ENCODE measurements around the gene ITSN1.

Gene ITSN1

DNA sequence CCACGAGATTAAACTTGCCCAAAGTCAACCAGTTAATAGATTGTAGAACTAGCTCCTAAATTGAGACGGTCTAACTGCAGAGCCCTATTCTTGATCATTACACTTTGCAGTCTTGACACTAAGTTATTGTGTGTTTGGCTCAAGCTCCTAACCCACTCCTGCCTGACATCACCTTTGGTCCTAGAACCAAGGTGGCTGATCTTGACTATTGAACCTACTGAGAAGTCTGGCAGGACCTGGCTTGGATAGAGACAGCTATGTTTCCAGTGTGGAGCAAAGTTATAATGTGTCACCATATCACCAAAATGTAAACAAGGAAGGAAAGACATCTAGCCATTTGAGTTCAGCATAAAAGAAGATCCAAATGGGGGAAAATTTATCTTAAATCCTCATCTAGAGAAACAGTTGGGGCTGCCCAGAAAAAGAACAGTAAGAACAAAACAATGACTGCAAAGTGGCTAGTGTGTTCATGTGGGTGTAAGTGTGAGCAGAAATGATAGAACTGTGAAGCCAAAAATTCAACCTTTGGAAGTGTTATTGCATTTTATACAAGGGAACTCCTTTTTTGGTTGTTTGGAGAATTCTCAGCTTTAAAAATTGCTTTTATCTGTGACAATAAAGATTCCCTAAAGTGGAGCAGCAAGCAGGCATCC lies 166.5 kb downstream of the ITSN1 start:
- H3K27me3 ChIP-seq (ENCODE audit: control insufficient read depth, low read length) = no peaks in the 10 kb centered on the region
- H3K9me2 ChIP-seq (replicated peaks; ENCODE audit: control insufficient read depth, low read length) = no peaks in the 10 kb centered on the region
- H3F3A ChIP-seq (ENCODE audit: control insufficient read depth, insufficient read depth) = no peaks in the 10 kb centered on the region
- no peak overlapping the region for H3K4me3 ChIP-seq (ENCODE audit: low read length)
- no peaks in the 10 kb centered on the region for H3K9me3 ChIP-seq (ENCODE audit: control insufficient read depth, insufficient read depth, low read length)
- H3K27ac ChIP-seq (ENCODE audit: low read depth, low read length) = no peak overlapping the region
- no peak overlapping the region for H3K4me2 ChIP-seq (ENCODE audit: low read length)
- no peaks in the 10 kb centered on the region for H4K20me1 ChIP-seq (ENCODE audit: control insufficient read depth, insufficient read depth, low read depth, low read length)
- no peaks in the 10 kb centered on the region for H3K79me2 ChIP-seq (ENCODE audit: control insufficient read depth, low read length)
- TF ChIP-seq EZH2phosphoT487 (IDR thresholded peaks at IDR 0.05; ENCODE audit: borderline replicate concordance, low read length) (no peak), CTCF (IDR thresholded peaks at IDR 0.05; ENCODE audit: low read depth, low read length, poor library complexity, severe bottlenecking) (no peak)
- H3K36me3 ChIP-seq (ENCODE audit: control insufficient read depth, low read length) = no peaks in the 10 kb centered on the region
- H3K4me1 ChIP-seq (ENCODE audit: control insufficient read depth, low read length) = peaks cover 11% of the 10 kb centered on the region

- Histone ChIP-seq H3K9me2 (replicated peaks; ENCODE audit: control insufficient read depth, low read length) (no peaks in the 10 kb centered on the region), H3K4me2 (ENCODE audit: low read length) (no peak overlapping the region), H3F3A (ENCODE audit: control insufficient read depth, insufficient read depth) (no peaks in the 10 kb centered on the region), H3K27me3 (ENCODE audit: control insufficient read depth, low read length) (no peaks in the 10 kb centered on the region), H3K4me3 (ENCODE audit: low read length) (no peak overlapping the region), H3K27ac (ENCODE audit: low read depth, low read length) (no peak overlapping the region), H3K4me1 (ENCODE audit: control insufficient read depth, low read length) (peaks cover 14% of the 10 kb centered on the region), H3K79me2 (ENCODE audit: control insufficient read depth, low read length) (no peaks in the 10 kb centered on the region), H3K9me3 (ENCODE audit: control insufficient read depth, insufficient read depth, low read length) (no peaks in the 10 kb centered on the region), H4K20me1 (ENCODE audit: control insufficient read depth, insufficient read depth, low read depth, low read length) (no peaks in the 10 kb centered on the region), H3K36me3 (ENCODE audit: control insufficient read depth, low read length) (no peaks in the 10 kb centered on the region)
- TF ChIP-seq EZH2phosphoT487 (IDR thresholded peaks at IDR 0.05; ENCODE audit: borderline replicate concordance, low read length) (no peak), CTCF (IDR thresholded peaks at IDR 0.05; ENCODE audit: low read depth, low read length, poor library complexity, severe bottlenecking) (no peak)
Measured at GRCh38 chr21:33810766-33811165, 168.5 kb downstream of the ITSN1 start.

- peaks cover 14% of the 10 kb centered on the region for H3K4me1 ChIP-seq (ENCODE audit: control insufficient read depth, low read length)
- TF ChIP-seq EZH2phosphoT487 (IDR thresholded peaks at IDR 0.05; ENCODE audit: borderline replicate concordance, low read length) (no peak), CTCF (IDR thresholded peaks at IDR 0.05; ENCODE audit: low read depth, low read length, poor library complexity, severe bottlenecking) (no peak)
- H3K36me3 ChIP-seq (ENCODE audit: control insufficient read depth, low read length) = no peaks in the 10 kb centered on the region
- no peaks in the 10 kb centered on the region for H4K20me1 ChIP-seq (ENCODE audit: control insufficient read depth, insufficient read depth, low read depth, low read length)
- H3K4me2 ChIP-seq (ENCODE audit: low read length) = peak overlapping the region; percentile 8
- H3K27me3 ChIP-seq (ENCODE audit: control insufficient read depth, low read length) = no peaks in the 10 kb centered on the region
- no peaks in the 10 kb centered on the region for H3K9me2 ChIP-seq (replicated peaks; ENCODE audit: control insufficient read depth, low read length)
- H3K27ac ChIP-seq (ENCODE audit: low read depth, low read length) = no peak overlapping the region
- H3K9me3 ChIP-seq (ENCODE audit: control insufficient read depth, insufficient read depth, low read length) = no peaks in the 10 kb centered on the region
- H3K4me3 ChIP-seq (ENCODE audit: low read length) = no peak overlapping the region
- H3F3A ChIP-seq (ENCODE audit: control insufficient read depth, insufficient read depth) = no peaks in the 10 kb centered on the region
- no peaks in the 10 kb centered on the region for H3K79me2 ChIP-seq (ENCODE audit: control insufficient read depth, low read length)
Measured at GRCh38 chr21:33811167-33812010, 169.1 kb downstream of the ITSN1 start.

Data from DOHH2 (cell line).